Gastroesophageal sphincter (tissue), 4 donors: ENCODE data around the gene IQGAP2. TPM values are rescaled to one million over a fixed set of nuclear protein-coding genes. Genes with fewer than 3 reads are reported as not detected.
"Not testable (repeated sequence)": the region's sequence is repeated elsewhere in the genome, so short reads cannot be mapped to it uniquely, and the experiment has no call there.

Experiments
- ATAC-seq: fragments of 150-250 bp; one replicate; pipeline ENCODE4 v1.9.1; 2016; ENCODE audit warnings: mild to moderate bottlenecking, moderate library complexity
- H3K27ac ChIP-seq, 4 donors: fragments of 200-600 bp; sonication (generic) in 3 of 4; 1 replicate in 3 of 4; 2 replicates in 1 of 4; pipeline ENCODE4 v1.5.1; 2016 to 2019
- H3K27me3 ChIP-seq: fragments of 200-600 bp; sonication (generic); one replicate; pipeline ENCODE4 v1.5.1; 2019
- H3K36me3 ChIP-seq, 2 donors: fragments of 200-600 bp; sonication (generic); one replicate each; pipeline ENCODE4 v1.5.1; 2019; ENCODE audit warnings: control low read depth in 1 of 2
- H3K4me1 ChIP-seq, 3 donors: fragments of 200-600 bp; sonication (generic); 1 replicate in 2 of 3; 2 replicates in 1 of 3; pipeline ENCODE4 v1.5.1; 2016 to 2019; ENCODE audit warnings: control low read depth in 2 of 3
- H3K4me3 ChIP-seq, 2 donors: fragments of 200-600 bp; sonication (generic); one replicate each; pipeline ENCODE4 v1.5.1; 2019; ENCODE audit warnings: mild to moderate bottlenecking in 1 of 2, moderate library complexity in 1 of 2
- H3K9me3 ChIP-seq, 3 donors: fragments of 200-600 bp; sonication (generic); one replicate each; pipeline ENCODE4 v1.5.1; 2017 to 2019; ENCODE audit warnings: control low read depth in 2 of 3
- CTCF ChIP-seq, 4 experiments: fragments of 200-600 bp in 2 of 4; fragments of 450-650 bp in 2 of 4; sonication (generic) in 1 of 4; IDR thresholded peaks; one replicate each; pipeline ENCODE4 v1.5.1; 2017 to 2019; ENCODE audit warnings: antibody characterized with exemption in 4 of 4, mild to moderate bottlenecking in 2 of 4, moderate library complexity in 2 of 4
- EP300 ChIP-seq: sonication (generic); formaldehyde crosslinking; IDR thresholded peaks from one replicate; pipeline ENCODE4 v1.6.1; 2017; ENCODE audit warnings: antibody characterized with exemption, mild to moderate bottlenecking
- POLR2A ChIP-seq, 2 donors: fragments of 450-650 bp; IDR thresholded peaks; one replicate each; pipeline ENCODE4 v1.6.1; 2017; ENCODE audit warnings: antibody characterized with exemption in 2 of 2, mild to moderate bottlenecking in 2 of 2, moderate library complexity in 1 of 2
- POLR2AphosphoS5 ChIP-seq: sonication (generic); formaldehyde crosslinking; IDR thresholded peaks from one replicate; pipeline ENCODE4 v1.6.1; 2017; ENCODE audit warnings: antibody characterized with exemption
- whole genome bisulfite sequencing, 2 donors: methylation state at CpG; one replicate each; pipeline ENCODE4 v1.1.5; 2018; ENCODE audit warnings: low coverage in 1 of 2; 5-methylcytosine and 5-hydroxymethylcytosine counted together
- total RNA-seq, 4 donors: library from RNA; depleted of rRNA; stranded (reverse); fragments of >200 nt; gene quantifications; one replicate each; pipeline ENCODE4 v1.1.0, GENCODE V29; 2016

IQGAP2 gene
- total RNA-seq, 4 donors from 2014 or later: 15.7 to 34.4 (median 25.8) TPM

- no peak for TF ChIP-seq POLR2AphosphoS5
- no peak for TF ChIP-seq POLR2A (IDR thresholded peaks at IDR 0.05)
- TF ChIP-seq CTCF (IDR thresholded peaks at IDR 0.05): no peak
- no peak for TF ChIP-seq EP300
- Histone ChIP-seq H3K9me3 (no peaks in the 10 kb centered on the region), H3K27ac (no peak overlapping the region), H3K4me1 (no peaks in the 10 kb centered on the region), H3K36me3 (no peaks in the 10 kb centered on the region), H3K4me3 (no peak overlapping the region), H3K27me3 (no peaks in the 10 kb centered on the region)
- no peak for ATAC-seq
These were observed 37.5 kb upstream of the IQGAP2 start for GRCh38 chr5:76365561-76365960.

- H3K9me3 ChIP-seq: no peaks in the 10 kb centered on the region
- no peak overlapping the region for H3K4me3 ChIP-seq
- ATAC-seq: no peak
- no peaks in the 10 kb centered on the region for H3K36me3 ChIP-seq
- no peaks in the 10 kb centered on the region for H3K4me1 ChIP-seq
- no peaks in the 10 kb centered on the region for H3K27me3 ChIP-seq
- 88 to 100% methylated on average over 1 to 2 of the region's 2 CpGs for WGBS, 2 donors
- TF ChIP-seq POLR2AphosphoS5: no peak
- H3K27ac ChIP-seq: no peak overlapping the region
These were observed 36.5 kb upstream of the IQGAP2 start for GRCh38 chr5:76366596-76366995.

GRCh38 chr5:76367623-76368371, 35.3 kb upstream of the IQGAP2 start:
- 82 to 100% methylated on average over 1 to 4 of the region's 6 CpGs for WGBS, 2 donors
- ATAC-seq: no peak
- H3K4me1 ChIP-seq: no peaks in the 10 kb centered on the region
- no peak overlapping the region for H3K4me3 ChIP-seq
- no peaks in the 10 kb centered on the region for H3K9me3 ChIP-seq
- H3K36me3 ChIP-seq: no peaks in the 10 kb centered on the region
- no peak overlapping the region for H3K27ac ChIP-seq
- TF ChIP-seq POLR2A (IDR thresholded peaks at IDR 0.05): no peak
- no peak for TF ChIP-seq CTCF (IDR thresholded peaks at IDR 0.05)
- no peaks in the 10 kb centered on the region for H3K27me3 ChIP-seq

- Histone ChIP-seq H3K9me3 (no peaks in the 10 kb centered on the region), H3K27me3 (no peaks in the 10 kb centered on the region), H3K4me3 (no peak overlapping the region), H3K4me1 (no peaks in the 10 kb centered on the region), H3K36me3 (no peaks in the 10 kb centered on the region), H3K27ac (no peak overlapping the region)
- WGBS, 2 donors: 60 to 82% methylated on average over 1 of the region's 1 CpG
- ATAC-seq: no peak
- TF ChIP-seq EP300 (no peak), POLR2AphosphoS5 (no peak), POLR2A (IDR thresholded peaks at IDR 0.05) (no peak), CTCF (IDR thresholded peaks at IDR 0.05) (no peak)
These were observed 34.1 kb upstream of the IQGAP2 start for GRCh38 chr5:76368941-76369340.

GRCh38 chr5:76369668-76370067, 33.4 kb upstream of the IQGAP2 start:
- not testable (repeated sequence) for H3K27ac ChIP-seq, H3K36me3 ChIP-seq, H3K4me3 ChIP-seq, H3K9me3 ChIP-seq, H3K4me1 ChIP-seq, ATAC-seq, H3K27me3 ChIP-seq
- WGBS, 2 donors: 87 to 97% methylated on average over 3 to 4 of the region's 8 CpGs

- no peak overlapping the region for H3K4me3 ChIP-seq
- H3K27me3 ChIP-seq: no peaks in the 10 kb centered on the region
- TF ChIP-seq EP300 (no peak), POLR2AphosphoS5 (no peak), POLR2A (IDR thresholded peaks at IDR 0.05) (no peak), CTCF (IDR thresholded peaks at IDR 0.05) (no peak)
- ATAC-seq: no peak
- no peaks in the 10 kb centered on the region for H3K9me3 ChIP-seq
- no peak overlapping the region for H3K27ac ChIP-seq
- WGBS, 2 donors: 67 to 100% methylated on average over 1 to 2 of the region's 2 CpGs
- no peaks in the 10 kb centered on the region for H3K4me1 ChIP-seq
- H3K36me3 ChIP-seq: no peaks in the 10 kb centered on the region
These were observed 31.1 kb upstream of the IQGAP2 start for GRCh38 chr5:76371960-76372322.
